ENCODE measurements around the gene TRPM2. TPM values are rescaled to one million over a fixed set of nuclear protein-coding genes. Genes with fewer than 3 reads are reported as not detected.

TRPM2 gene
- total and polyA plus RNA-seq, 8 donors = 0.46 to 8.7 (median 2.6) TPM

GRCh38 chr21:44442266-44443125, 89.1 kb downstream of the TRPM2 start:
- TF ChIP-seq CTCF (IDR thresholded peaks at IDR 0.05) = no peak
- H3K4me1 ChIP-seq = no peaks in the 10 kb centered on the region
- WGBS, 2 donors = 62 to 72% methylated on average over 19 of the region's 19 CpGs
- no peak for FAIRE-seq
- H3K36me3 ChIP-seq = no peaks in the 10 kb centered on the region
- ATAC-seq = no peak
- no peak overlapping the region for H3K27ac ChIP-seq
- no peak overlapping the region for H3K4me3 ChIP-seq
- H3K27me3 ChIP-seq = no peaks in the 10 kb centered on the region
- intact Hi-C loops (cut with DNase I) = no loop called here
- DNase-seq = peak in 2 of 6 donors; percentile 20 to 56
- H3K9me3 ChIP-seq = no peaks in the 10 kb centered on the region

- WGBS, 2 donors = 54 to 66% methylated on average over 17 of the region's 17 CpGs
- no peak for TF ChIP-seq CTCF (IDR thresholded peaks at IDR 0.05)
- H3K4me3 ChIP-seq = no peak overlapping the region
- H3K4me1 ChIP-seq = no peaks in the 10 kb centered on the region
- intact Hi-C loops (cut with DNase I) = no loop called here
- no peak for ATAC-seq
- no peak overlapping the region for H3K27ac ChIP-seq
- DNase-seq = peak in 1 of 6 donors; percentile 31
- FAIRE-seq = no peak
- no peaks in the 10 kb centered on the region for H3K36me3 ChIP-seq
- no peaks in the 10 kb centered on the region for H3K9me3 ChIP-seq
- no peaks in the 10 kb centered on the region for H3K27me3 ChIP-seq
These were observed 90.0 kb downstream of the TRPM2 start for GRCh38 chr21:44443291-44443890.

GRCh38 chr21:44443891-44444285, 90.5 kb downstream of the TRPM2 start:
- no peaks in the 10 kb centered on the region for H3K36me3 ChIP-seq
- DNase-seq = peak in 1 of 6 donors; percentile 17
- H3K27me3 ChIP-seq = no peaks in the 10 kb centered on the region
- H3K4me1 ChIP-seq = no peaks in the 10 kb centered on the region
- no peak for TF ChIP-seq CTCF (IDR thresholded peaks at IDR 0.05)
- no peaks in the 10 kb centered on the region for H3K9me3 ChIP-seq
- WGBS, 2 donors = 67 to 72% methylated on average over 12 of the region's 12 CpGs
- no peak for FAIRE-seq
- ATAC-seq = no peak
- no peak overlapping the region for H3K27ac ChIP-seq
- intact Hi-C loops (cut with DNase I) = no loop called here
- no peak overlapping the region for H3K4me3 ChIP-seq

GRCh38 chr21:44444286-44444931, 91.0 kb downstream of the TRPM2 start:
- no peaks in the 10 kb centered on the region for H3K27me3 ChIP-seq
- DNase-seq = no peak
- intact Hi-C loops (cut with DNase I) = no loop called here
- ATAC-seq = peak in 1 of 4 donors; percentile 19
- no peak for FAIRE-seq
- no peak overlapping the region for H3K27ac ChIP-seq
- H3K36me3 ChIP-seq = no peaks in the 10 kb centered on the region
- H3K9me3 ChIP-seq = no peaks in the 10 kb centered on the region
- no peak overlapping the region for H3K4me3 ChIP-seq
- TF ChIP-seq CTCF (IDR thresholded peaks at IDR 0.05) = no peak
- WGBS, 2 donors = 67 to 71% methylated on average over 21 of the region's 21 CpGs
- no peaks in the 10 kb centered on the region for H3K4me1 ChIP-seq

All from pancreas (tissue), 10 donors.